Mononuclear cell (primary cell): ENCODE data around the gene AGAP1. TPM values are rescaled to one million over a fixed set of nuclear protein-coding genes. Genes with fewer than 3 reads are reported as not detected.

Experiments
- H3K27me3 ChIP-seq: 2 replicates; pipeline ENCODE4 v1.6.0; 2011; ENCODE audit warnings: low read length, control low read depth; ENCODE audit not compliant: insufficient read depth
- H3K4me1 ChIP-seq: 2 replicates; pipeline ENCODE4 v1.5.1; 2011; ENCODE audit warnings: mild to moderate bottlenecking, low read length, control low read depth; ENCODE audit not compliant: insufficient read depth
- H3K4me3 ChIP-seq: 2 replicates; pipeline ENCODE4 v1.5.1; 2011; ENCODE audit warnings: mild to moderate bottlenecking, low read length, moderate library complexity
- H3K9me3 ChIP-seq: 2 replicates; pipeline ENCODE4 v1.5.1; 2011; ENCODE audit warnings: low read depth, mild to moderate bottlenecking, control low read depth, low read length
- total RNA-seq: library from RNA; depleted of rRNA; stranded (reverse); fragments of >200 nt; gene quantifications from one replicate; pipeline ENCODE4 v1.2.3, GENCODE V29; 2012

AGAP1 gene
- total RNA-seq, 1 donor, result 2.7 TPM

DNA sequence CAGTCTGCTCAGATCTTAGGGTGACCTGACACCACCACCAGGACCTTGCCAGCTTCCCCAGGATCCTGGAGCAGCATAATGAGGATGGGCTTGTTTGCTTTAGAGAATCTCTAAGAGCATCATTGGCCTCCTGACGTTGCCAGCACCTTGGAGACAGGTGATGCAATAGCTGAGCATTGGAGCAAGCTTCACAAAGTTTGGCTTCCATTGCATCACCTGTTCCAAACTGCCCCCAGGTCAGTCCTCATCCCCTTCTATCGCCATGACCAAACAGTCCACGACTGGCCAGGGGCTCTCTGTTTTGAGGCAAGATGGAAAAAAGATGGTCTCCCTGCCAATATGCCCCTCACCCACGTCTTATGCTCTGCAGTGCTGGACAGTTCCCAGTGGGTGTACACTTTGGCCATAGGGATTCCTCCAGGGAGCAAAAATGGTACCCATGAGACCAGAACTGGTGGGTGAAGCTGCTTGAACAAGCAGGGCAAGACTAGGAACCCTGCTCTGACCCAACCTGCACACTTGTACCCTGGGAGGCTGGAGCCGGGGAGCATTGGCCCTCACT lies 22.6 kb upstream of the AGAP1 start:
- Histone ChIP-seq H3K4me3 (no peak overlapping the region), H3K27me3 (no peaks in the 10 kb centered on the region), H3K4me1 (no peaks in the 10 kb centered on the region), H3K9me3 (no peaks in the 10 kb centered on the region)

DNA sequence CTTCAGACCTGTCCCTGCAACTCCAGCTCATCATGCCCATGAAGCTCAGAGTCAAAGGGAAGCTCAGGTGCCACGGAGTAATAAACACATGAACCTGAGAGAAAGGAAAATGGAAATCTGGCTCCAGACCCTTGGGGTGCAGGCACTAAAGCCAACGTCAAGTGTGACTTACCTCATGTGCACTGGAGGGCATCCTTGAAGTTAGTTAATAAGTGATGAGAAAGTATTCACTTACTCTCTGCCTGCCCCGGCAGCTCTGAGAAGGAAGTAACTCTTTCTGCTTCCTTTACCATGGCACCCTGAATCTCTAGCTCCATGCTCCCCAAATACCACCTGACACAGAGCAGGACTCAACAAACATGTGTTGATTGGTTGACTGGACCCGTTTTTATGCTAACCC lies 21.4 kb upstream of the AGAP1 start:
- Histone ChIP-seq H3K4me3 (no peak overlapping the region), H3K27me3 (no peaks in the 10 kb centered on the region), H3K9me3 (no peaks in the 10 kb centered on the region), H3K4me1 (no peaks in the 10 kb centered on the region)

DNA sequence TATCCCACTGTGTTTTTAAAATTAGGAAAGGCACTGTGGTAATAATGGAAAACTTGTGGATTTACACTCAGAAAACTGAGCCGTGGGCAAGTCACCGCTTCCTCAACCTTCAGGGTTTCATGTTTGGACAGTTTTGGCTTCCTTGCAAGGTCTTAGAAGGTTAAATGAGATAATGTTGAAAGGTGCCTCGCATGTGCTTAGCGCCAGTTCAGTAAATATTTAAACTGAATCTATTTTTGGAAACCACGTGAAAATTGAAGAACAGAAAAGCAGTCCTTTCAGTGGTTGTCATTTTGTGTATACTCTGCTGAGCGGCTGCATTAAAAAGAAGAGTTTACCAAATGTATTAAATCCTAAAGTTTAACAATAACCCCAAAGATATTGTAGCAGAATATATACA lies 15.2 kb upstream of the AGAP1 start:
- H3K27me3 ChIP-seq, result no peaks in the 10 kb centered on the region
- no peak overlapping the region for H3K4me3 ChIP-seq
- H3K4me1 ChIP-seq, result no peaks in the 10 kb centered on the region
- H3K9me3 ChIP-seq, result no peaks in the 10 kb centered on the region

DNA sequence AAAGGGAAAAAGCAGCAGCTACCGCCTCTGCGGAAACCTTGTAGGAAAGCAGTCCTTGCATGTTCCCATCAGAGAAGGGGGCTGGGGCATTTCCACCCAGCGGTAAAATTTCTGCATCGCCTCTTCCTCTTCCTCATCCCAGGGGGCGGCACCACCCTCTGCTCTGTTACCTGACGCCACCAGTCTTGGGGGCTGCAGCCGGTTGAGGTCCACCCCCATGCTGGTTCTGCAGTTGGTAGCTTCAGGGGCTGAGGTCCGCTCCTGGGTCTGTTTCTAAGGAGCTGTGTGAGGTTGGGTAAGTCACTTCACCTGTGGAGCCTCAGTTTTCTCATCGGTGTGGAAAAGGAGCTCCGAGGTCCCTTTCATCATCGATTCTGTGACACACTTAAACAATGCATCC lies 14.2 kb upstream of the AGAP1 start:
- Histone ChIP-seq H3K9me3 (no peaks in the 10 kb centered on the region), H3K4me3 (no peak overlapping the region), H3K4me1 (no peaks in the 10 kb centered on the region), H3K27me3 (no peaks in the 10 kb centered on the region)

DNA sequence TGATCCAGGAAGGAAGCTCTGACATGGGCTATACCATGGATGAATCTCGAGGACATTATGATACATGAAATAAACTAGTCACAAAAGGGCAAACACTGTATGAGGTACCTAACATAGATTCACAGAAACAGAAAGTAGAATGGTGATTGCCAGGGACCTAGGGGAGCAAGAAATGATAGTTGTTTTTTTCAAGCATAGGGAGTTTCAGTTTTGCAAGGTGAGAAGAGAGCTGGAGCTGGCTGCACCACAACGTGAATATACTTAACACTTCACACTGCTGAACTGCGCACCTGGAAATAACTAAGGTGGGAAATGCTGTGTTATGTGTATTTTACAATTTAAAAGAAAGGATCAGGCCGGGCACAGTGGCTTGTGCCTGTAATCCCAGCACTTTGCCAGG lies 13.2 kb upstream of the AGAP1 start:
- no peaks in the 10 kb centered on the region for H3K9me3 ChIP-seq
- H3K4me3 ChIP-seq, result no peak overlapping the region
- H3K27me3 ChIP-seq, result no peaks in the 10 kb centered on the region
- H3K4me1 ChIP-seq, result no peaks in the 10 kb centered on the region

DNA sequence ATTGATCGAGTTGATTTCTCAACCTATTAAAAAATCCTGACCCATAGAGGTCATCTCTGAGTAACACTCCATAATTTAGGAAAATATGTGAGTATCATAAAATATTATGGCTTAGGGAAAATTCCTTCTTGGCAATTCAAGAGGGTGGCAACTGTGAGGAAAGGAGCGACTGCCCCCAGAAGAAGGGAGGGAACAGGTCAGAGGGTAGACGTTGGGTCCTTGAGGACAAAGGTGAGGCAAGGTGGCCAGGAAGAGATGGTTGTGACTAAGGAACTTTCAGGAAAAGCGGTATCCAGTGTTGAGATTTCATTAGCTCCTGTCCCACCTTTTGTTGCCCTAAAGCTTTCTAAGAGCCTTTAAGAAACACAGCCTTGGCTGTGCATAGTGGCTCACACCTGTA lies 10.5 kb upstream of the AGAP1 start:
- H3K4me3 ChIP-seq, result no peak overlapping the region
- H3K9me3 ChIP-seq, result no peaks in the 10 kb centered on the region
- no peaks in the 10 kb centered on the region for H3K4me1 ChIP-seq
- H3K27me3 ChIP-seq, result no peaks in the 10 kb centered on the region

DNA sequence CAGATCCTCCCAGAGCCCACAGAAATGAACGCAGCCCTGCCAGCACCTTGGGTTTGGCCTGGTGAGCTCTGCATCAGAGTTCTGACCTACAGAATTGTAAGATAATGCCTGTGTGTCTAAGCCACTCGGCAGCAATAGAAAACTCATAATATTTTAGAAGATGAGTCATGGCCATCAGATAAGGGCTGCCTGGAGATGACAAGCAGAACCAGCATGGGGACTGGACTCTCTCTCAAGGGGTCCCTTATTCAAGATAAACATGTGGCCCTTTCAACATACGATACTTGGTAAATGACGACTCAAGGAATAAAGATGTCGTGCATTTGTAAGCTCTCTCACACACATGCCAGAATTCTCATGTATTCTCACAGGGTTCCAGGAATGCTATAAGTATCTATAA lies 8.5 kb upstream of the AGAP1 start:
- Histone ChIP-seq H3K4me3 (no peak overlapping the region), H3K4me1 (no peaks in the 10 kb centered on the region), H3K27me3 (no peaks in the 10 kb centered on the region), H3K9me3 (no peaks in the 10 kb centered on the region)

DNA sequence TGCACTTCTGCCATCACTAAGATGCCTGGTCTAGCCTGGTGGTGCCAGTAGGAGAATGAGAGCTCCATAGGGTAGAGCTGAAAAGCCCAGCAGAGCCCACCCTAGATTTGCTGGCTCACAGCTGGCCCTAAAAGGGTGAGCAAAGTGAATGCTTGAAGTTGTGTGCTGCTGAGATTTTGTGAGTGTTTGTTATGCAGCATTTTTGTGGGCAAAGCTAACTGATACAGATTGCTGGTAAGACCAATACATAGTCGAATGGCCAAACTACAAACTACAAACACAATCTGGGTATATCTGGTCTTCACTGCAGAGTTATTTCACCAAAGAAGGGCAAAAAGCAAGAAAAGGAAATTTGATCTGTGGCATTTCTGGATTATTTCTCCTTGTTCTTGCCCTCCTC lies 7.1 kb upstream of the AGAP1 start:
- Histone ChIP-seq H3K4me3 (no peak overlapping the region), H3K4me1 (no peaks in the 10 kb centered on the region), H3K27me3 (peaks cover 4% of the 10 kb centered on the region), H3K9me3 (no peaks in the 10 kb centered on the region)

DNA sequence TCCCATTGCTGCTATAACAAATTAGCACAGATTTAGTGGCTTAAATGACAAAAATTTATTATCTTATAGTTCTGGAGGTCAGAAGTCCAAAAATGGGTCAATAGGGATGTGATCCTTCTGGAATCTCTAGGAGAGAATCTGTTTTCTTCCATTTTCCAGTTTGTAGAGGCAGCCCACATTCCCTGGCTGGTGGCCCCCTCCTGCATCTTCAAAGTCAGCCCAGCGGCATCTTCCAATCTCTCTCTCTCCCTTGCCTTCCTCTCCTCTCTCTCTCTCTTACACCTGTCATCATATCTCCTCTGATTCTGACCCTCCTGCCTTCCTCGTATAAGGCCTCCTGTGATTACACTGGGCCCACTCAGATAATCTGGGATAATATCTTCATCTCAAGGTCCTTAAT lies 3.9 kb upstream of the AGAP1 start:
- Histone ChIP-seq H3K4me1 (no peaks in the 10 kb centered on the region), H3K9me3 (no peaks in the 10 kb centered on the region), H3K4me3 (no peak overlapping the region), H3K27me3 (peaks cover 20% of the 10 kb centered on the region)

DNA sequence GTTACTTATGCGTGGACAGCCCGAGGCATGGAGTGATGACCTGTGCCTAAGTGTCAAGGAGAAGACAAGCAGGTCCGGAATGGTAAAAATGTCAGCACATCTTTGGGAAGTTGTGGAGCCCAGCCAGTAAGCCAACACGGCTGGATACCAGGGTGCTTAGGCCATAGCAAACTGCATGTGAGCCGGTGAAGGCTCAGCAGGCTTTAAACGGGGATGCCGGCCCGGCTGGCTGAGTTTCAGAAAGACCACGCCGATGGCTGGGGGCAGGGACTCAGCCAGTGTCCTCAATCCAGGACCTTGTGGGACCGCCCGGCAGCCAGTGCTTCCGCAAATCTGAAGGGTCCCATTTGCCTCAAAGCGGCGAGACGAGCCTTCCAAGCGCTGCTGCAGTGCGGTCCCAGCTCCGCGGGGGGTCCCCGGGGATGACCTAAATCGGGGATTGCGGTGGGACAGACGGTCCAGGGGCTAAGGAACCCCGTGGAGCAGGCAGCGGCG lies 946 bp upstream of the AGAP1 start:
- no peak overlapping the region for H3K4me3 ChIP-seq
- H3K9me3 ChIP-seq, result no peaks in the 10 kb centered on the region
- H3K27me3 ChIP-seq, result peaks cover 41% of the 10 kb centered on the region
- H3K4me1 ChIP-seq, result no peaks in the 10 kb centered on the region

DNA sequence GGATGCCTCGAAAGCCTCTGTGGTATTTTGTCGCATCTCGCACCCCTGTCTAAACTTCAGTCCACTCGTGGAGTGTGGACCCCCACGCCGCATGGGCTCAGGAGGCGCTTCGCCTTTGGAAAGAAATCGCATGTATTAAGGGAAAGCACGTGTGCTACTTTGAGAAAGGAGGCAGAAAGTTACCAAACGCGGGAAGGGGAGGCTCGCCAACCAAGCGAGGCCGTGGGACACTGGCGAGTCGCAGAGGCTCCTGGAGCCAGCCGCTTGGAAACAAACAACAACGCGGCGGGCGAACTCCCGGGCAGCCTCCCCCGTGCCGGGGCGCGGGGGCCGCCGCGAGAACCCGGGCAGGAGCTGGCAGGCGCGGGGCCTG lies 455 bp upstream of the AGAP1 start:
- peaks cover 41% of the 10 kb centered on the region for H3K27me3 ChIP-seq
- H3K4me1 ChIP-seq, result no peaks in the 10 kb centered on the region
- H3K9me3 ChIP-seq, result no peaks in the 10 kb centered on the region
- H3K4me3 ChIP-seq, result no peak overlapping the region

DNA sequence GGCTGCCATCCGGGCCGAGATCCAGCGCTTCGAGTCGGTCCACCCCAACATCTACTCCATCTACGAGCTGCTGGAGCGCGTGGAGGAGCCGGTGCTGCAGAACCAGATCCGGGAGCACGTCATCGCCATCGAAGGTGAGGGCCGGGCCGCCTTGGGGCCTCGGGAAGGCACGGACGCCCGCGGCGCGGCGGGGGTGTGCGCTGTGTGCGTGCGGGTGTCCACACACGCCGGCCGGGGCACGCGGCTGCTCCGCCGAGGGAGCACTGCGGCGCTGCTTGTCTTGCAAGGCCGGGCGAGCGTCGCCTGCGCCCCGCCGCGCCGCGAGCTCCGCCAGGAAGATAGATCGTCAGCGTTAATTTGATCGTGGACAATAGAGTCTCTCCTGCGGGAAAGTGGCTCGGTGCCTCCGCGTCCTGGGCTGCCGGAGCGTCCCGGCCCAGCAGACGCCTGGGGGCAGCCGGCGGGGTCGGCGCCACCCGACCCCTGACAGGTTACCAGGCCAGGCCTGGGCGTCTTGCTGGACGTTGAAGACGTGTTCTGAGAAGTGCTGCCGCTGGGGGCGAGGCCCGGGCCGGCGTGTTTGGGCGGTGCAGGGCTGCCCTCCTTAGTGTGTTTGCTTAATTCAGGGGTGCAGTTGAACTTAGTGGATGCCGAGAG lies 1.0 kb downstream of the AGAP1 start:
- peaks cover 41% of the 10 kb centered on the region for H3K27me3 ChIP-seq
- H3K9me3 ChIP-seq, result no peaks in the 10 kb centered on the region
- no peaks in the 10 kb centered on the region for H3K4me1 ChIP-seq
- H3K4me3 ChIP-seq, result no peak overlapping the region

DNA sequence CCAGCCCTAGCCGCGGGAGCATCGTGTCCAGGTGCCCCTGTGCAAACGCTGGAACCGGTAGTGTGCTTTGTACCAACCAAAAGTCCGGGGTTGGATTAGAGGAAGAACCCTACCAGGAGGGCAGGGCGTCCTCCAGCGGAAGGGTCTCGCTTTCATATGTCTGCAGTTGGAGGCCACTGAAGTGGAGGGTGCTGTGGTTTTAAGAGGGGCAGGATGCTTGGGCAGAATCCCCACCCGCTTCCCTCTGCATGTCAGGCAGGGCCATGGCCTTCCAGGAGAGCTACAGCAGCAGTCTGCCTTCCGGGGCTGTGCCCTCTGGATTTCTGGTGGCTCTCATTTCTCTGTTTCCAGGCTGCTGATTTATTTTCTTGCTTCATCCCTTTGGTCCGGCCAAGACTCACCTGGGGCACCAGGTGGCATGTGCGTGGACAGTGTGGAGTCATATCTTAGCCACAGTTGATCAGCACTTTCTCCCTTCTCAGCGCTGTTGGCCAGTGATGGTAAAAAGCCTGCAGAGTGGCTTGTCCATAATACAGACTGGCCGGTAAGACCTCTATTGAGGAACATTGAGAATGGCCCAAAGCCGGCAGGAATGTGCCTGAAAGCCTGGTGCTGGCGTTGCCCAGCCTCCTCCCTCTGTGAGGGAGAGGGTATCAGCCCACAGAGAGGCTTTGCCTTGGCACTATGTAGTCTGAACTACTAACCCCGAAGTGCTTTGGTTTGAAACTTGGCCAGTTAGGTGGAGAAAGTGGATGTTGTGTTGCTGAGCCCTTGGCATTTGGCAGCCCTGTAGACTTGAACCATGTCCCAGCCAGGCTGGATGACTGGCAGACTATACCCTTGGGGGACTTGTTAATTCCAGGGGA lies 1.8 kb downstream of the AGAP1 start:
- Histone ChIP-seq H3K27me3 (peaks cover 42% of the 10 kb centered on the region), H3K9me3 (no peaks in the 10 kb centered on the region), H3K4me1 (no peaks in the 10 kb centered on the region), H3K4me3 (no peak overlapping the region)

DNA sequence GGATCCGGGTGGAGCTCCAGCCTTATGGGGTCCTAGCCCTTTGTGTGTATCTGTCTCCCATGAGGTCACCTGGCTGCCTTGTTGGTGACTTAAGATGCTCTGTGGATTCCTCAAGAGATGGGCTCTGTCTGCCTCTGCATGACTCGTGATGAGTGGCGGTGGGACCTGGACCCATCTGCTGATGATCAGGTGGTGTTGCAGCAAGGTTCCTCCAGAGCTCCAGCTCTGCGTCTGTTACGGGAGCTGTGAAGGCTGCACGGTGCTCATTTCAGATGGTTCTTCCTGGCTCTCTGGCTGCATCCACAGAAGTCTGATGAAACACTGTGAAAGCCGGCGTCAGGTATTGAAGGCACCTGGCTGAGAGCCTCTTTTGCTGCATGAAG lies 2.4 kb downstream of the AGAP1 start:
- no peak overlapping the region for H3K4me3 ChIP-seq
- no peaks in the 10 kb centered on the region for H3K4me1 ChIP-seq
- H3K9me3 ChIP-seq, result no peaks in the 10 kb centered on the region
- H3K27me3 ChIP-seq, result peaks cover 48% of the 10 kb centered on the region

DNA sequence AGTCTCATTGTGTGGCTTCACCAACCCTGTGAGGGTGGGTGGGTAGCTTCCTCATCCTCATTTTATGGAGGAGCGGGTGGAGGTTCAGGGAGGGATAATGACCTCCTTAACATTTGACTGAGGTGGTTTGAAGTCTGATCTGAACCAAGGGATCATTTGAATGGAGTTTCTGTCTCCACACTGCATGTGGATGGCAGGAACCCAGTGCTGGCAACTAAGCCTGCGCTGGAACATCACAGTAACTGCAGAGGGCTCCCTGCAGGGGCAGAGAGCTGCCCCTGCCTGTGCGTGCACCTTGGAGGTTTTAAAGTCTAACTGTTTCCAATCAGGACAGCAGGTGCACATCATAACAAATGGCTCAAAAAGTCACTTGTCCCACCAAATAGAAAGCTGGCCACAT lies 3.3 kb downstream of the AGAP1 start:
- no peaks in the 10 kb centered on the region for H3K4me1 ChIP-seq
- no peak overlapping the region for H3K4me3 ChIP-seq
- H3K27me3 ChIP-seq, result peaks cover 45% of the 10 kb centered on the region
- H3K9me3 ChIP-seq, result no peaks in the 10 kb centered on the region
